ENCODE results near the gene SLC22A2.

- TF ChIP-seq CTCF (conservative IDR thresholded peaks at IDR 0.05; ENCODE audit: low read depth in 2 of 2) (no peak), EZH2 (IDR thresholded peaks at IDR 0.05; ENCODE audit: low read depth, unreplicated experiment) (no peak)
These were observed 45.2 kb upstream of the SLC22A2 start for GRCh38 chr6:160303806-160304205.

All from GM23338 (cell line).